HCEC 1CT (cell line): ENCODE measurements around the gene GRB10.
"Not testable (repeated sequence)": the region's sequence is repeated elsewhere in the genome, so short reads cannot be mapped to it uniquely, and the experiment has no call there.

ENCODE experiments used
- DNase-seq: peaks from one replicate; pipeline ENCODE4 v3.0.0-alpha.2; 2017

Gene GRB10

DNA sequence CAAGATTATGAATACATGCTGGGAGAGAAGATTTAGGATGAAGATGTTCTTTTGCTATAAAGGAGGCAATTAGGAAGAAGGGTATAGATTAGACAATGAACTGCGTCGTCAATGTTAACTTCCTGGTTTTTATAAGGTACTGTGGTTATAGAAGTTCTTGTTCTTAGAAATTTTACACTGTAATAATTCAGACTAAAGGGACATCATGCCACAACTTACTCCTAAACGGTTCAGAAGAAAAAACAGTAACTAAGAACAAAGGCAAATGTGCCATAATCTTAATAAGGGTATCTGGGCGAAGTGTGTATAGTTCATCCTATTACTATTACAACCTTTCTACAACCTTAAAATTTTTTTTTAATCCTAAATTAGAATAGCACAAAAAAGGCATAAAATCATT, 186.2 kb downstream of the GRB10 start:
- no peak for DNase-seq

DNA sequence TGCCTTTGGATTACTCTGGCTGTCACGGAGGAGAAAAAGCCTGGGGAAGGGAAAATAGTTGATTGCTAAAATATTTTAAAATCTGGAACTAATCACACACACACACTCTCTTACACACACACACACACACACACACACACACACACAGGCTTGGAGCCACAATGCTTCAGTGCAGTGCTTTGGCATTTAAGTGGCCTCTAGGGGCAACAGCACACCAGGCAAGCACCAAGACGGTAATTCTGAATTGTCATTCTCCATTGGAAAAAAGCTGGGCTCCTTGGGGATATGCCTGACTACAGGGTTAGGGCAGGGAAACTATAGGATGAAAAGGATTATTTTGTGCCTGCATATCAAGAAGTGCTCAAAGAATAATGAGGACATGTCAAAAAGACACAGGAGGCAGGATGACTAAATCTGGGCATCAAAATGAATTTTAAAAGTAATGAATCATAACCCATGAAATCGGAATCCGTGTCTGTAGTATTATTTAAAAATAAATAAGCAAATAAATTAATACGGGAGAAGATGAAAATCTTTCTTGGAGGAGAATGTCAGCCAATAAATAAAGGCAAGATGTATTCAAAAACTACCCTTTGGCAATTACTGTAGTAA, 187.1 kb downstream of the GRB10 start:
- DNase-seq: peak; percentile 70

DNA sequence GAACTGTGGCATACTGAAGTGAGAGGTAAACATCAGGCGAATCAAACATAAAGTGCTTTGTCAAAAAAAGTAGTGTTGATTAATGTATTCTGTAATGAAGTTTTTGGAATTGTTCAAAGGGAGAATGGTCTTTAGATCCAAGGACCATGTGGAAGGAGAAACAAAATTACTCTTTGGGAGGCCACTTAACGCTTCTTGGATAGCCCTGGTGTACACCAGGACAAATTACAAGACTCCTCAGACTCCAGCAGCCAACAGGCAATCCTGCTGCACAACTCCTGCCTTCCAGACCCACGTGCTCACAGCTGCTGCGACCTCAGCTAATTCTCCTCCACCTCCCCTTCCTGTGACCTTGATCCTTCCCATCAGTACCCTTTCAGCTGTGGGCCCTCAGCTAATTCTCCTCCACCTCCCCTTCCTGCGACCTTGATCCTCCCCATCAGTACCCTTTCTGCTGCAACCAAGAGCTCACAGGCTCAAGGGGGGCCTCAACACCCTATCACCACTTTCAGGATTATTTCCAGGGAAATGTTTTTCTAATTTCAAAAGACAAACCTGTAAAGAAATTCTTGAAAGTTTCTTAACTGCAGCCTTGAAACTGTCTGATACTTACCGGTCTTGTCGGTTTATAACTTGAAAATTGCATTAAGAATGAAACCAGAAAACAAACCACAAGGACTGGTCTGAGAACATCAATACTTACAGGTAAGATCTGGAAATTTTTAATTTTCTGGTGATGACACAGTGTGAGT, 187.8 kb downstream of the GRB10 start:
- DNase-seq: no peak

DNA sequence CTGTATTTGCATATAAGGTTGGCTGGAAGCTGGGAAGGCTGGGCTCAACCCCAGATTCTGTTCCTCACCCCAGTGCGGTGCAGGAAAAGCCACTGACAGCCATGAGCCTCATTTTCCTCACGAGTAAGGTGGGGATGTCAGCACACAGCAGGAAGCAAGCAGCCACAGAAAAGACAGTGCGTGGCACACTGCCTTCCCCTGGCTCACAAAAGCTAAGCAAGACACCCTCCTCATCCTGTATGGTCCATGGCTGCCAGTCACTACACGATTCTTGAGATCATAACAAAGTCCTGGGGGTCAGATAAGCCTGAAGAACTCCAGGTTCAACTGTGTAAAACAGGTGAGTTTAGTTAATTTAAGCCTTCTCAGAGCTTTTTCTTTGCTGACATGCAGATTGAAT, 188.6 kb downstream of the GRB10 start:
- DNase-seq: no peak

DNA sequence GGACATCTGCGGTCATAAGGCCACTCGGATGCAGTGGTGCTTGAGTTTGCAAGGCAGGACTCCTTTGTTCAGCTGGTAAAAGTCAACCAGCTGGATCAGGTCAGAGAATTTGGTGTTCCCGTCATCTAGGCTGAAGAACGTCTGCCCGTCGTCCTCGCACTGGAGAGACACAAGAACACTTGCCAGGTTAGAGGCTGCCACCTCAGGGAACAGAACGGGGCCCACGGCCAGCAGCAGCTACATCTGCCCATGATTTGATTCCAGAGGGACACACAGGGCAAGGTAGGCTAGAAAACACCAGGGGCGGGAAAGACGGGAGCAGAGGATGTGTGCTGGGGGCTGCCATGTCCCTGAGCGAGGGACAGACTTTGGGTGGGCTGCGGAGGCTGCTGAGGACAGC, 189.8 kb downstream of the GRB10 start:
- DNase-seq: no peak

DNA sequence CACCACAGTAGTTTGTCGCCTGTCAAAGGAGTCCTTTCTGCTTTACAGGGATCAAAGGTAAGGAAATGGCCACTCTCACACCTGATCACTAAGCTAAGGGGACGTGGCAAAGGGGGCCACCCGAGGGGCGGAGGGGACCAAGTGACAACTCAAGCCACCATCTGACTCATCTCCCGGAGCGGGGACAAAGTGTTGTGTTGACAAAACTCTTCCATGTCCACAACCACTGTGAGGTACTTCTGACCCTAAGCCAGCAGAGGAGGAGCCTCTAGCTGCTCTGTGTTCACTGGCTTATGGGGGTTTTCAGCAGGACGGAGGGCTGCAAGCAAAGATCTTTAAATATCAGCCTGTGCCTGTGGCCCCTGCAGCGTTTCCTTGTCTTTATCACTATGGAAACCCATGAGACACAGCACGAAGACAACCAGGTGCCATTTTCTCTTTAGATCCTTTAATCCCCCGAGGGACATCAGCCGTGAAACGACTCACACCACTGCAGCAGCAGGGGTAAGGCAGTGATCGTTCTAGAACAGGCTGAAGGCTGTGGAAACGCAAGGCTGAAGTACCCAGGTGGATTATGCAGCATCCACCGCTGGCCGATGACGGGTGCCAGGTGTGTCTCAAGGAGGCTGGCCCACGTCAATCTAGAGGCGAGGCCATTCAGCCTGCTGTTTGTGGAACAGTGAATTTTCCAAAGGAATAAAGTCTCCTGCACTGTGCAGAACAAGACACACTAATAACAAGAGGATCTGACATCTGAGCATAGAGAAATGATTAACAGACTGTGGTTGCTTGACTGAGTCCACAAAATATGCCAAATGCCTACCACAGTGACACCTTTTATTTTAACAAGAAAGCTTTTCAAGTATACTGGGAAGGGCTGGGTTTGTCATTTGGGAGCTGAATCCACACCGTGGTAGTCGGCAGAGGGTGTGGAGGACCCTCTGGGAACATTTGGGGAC, 190.9 kb downstream of the GRB10 start:
- DNase-seq: no peak

DNA sequence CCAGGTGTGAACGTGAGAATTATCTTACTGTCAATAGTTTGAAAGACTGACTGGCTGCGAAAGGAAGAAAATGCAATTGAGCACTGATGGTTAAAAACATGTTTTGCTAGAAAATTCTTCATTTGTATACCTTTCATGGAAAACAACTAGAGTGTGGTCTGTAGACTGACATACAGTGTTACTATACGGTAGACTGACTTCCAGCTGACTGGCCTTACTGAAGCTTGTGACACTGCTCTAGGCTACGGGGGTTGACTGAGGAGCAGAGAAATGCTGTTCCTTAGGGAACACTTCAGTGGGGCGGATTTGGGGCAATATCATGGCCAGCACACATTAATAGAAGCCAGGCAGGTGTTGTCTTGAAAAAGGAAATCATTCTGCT, 191.6 kb downstream of the GRB10 start:
- no peak for DNase-seq

DNA sequence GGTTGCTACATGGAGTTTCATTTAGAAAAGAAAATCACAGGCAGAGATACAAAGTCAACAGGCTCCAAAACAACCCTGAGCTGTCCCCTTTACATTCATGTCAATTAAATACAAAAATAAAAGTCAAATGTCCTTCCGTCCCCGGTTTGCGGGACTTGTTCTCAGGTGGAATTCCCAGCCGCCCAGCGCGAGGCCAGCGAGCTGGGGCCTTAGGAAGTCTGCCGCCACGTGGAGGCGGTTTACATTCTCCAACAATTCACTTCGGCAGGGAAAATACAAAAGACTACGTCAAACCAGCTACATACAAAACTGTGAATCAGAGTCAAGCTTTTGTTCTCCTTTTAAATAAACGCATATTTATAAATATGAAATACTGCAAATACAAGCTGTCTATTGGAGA, 192.2 kb downstream of the GRB10 start:
- DNase-seq: no peak

DNA sequence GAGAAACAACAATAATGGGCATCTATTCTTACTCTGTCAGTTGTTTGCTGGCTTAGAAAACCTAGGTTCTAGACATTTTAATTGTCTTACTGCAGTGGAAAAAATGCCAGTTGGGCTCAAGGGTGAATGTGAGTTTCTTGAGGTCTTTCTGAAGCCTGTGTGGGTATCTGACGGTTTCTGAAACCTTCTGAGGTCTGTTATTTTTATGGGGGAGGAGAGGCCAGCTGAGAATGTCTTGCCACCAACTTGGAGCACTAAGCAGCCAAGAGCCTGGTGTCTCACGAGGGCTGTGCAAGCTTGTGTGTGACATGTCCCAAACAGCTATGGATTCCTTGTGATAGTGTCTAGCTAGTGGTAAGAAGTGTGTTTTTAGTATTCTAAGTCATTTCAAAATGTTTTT, 193.3 kb downstream of the GRB10 start:
- no peak for DNase-seq

DNA sequence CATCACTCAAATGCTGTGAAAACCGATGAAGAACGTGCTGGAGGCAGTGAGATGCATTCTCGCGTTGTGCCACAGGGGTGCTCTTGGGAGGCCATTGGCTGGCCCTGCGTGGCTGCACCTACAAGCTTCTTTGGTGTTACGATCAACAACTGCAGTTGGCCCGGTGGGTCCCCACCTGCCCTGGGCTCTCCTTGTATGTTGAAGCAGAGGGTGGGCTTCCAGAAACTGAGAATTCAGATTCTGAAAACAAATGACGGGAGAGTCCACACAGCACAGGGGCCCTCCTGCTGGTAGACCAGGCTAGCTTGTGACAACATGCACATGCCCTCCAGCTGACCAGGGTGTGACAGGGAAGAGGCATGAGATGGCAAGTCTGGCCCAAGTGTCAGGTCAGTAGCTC, 193.8 kb downstream of the GRB10 start:
- no peak for DNase-seq

DNA sequence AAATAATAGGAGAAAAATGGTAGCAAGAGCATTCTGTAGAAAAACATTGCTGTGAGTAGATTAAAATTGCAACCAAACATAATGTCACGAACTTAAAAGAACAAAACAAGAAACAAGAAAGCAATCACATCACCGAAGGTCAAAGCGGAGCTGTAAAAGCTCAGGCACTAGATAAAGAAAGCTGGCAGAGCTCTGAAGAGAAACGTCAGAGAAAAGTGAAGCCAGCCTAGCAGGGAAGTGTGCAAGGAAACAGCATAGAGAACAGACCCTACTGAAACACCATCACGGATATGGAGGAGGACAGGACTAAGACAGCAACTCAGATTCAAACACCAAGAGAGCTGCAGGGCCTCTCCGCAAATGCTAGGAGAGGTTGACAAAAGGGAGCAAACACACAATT, 195.0 kb downstream of the GRB10 start:
- DNase-seq: no peak

DNA sequence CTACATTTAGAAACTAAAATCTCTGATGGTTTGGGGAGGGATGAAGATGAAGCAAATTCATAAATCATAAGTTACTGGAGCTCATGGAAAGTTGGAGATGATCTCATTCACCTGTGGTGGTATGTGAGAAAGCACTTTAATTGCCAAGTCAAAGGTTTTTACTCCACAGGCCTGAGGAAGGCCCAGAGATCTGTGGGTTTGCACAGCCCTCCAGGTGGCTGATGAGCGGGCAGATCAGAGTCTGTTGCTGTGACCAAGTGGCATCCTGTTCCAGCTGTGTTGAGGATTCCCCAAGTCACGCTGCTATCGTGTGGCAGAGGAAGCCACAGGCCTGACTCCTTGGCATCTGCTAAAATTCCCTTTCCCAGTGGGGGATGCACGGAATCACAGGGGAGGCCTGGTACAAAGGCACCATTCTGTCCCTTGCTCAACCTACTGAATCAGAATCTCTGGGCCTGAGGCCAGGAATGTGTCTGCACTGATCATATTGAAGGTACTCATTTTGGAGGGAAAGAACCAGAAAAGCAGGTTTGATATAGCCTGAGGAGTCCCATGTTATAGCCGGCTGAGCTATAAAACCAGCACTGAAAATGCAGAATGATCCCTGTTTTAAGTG, 197.8 kb downstream of the GRB10 start:
- no peak for DNase-seq

DNA sequence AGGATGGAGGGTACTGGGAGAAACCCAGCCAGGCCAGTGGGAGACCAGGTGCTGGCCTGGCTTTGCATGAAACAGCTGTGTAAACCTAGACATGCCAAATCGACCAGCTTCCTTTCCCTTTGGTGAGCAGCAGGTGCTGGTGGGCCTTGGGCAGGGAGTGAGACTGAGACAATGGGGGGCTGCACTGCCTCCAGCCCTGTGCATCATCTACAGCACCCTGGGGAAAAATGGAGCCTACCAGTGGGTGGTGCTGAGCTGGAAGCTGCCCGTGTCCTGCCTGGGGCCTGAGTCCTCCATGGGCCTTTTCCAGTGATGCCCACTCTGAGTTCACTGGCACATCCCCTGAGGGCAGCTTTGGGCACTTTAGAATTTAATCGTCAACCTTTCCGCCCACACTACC, 198.3 kb downstream of the GRB10 start:
- DNase-seq: no peak

DNA sequence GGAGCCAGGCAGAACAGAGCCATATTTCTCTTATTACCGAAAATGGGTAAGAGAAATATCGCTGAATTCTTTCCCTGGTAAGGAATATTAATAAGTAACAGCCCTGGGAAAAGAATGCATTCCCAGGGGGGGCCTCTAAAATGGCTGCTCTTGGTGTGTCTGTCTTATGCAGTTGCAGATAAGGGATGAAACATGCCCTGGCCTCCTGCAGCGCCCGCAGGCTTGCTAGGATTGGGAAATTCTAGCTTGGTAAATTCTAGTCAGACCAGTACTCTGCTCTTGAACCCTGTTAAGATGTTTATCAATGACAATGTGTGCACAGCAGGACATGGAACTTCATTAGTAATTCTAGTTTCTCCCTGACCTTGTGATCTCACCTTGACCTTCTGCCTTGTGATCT, 199.4 kb downstream of the GRB10 start:
- not testable (repeated sequence) for DNase-seq

DNA sequence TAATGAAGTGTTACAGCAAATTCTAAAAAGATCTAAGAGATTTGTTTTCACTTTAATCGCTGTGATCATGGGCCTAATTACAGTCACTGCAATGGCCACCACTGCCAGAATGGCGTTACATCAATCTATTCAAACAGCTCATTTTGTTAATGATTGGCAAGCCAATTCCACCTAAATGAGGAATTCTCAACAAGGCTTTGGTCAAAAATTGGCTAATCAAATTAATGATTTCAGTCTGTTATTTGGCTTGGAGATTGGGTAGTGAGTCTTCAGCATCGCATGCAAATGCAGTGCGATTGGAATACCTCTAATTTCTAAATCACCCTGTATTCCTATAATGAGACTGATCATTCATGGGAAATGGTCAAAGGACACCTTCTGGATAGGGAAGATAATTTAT, 200.4 kb downstream of the GRB10 start:
- not testable (repeated sequence) for DNase-seq

DNA sequence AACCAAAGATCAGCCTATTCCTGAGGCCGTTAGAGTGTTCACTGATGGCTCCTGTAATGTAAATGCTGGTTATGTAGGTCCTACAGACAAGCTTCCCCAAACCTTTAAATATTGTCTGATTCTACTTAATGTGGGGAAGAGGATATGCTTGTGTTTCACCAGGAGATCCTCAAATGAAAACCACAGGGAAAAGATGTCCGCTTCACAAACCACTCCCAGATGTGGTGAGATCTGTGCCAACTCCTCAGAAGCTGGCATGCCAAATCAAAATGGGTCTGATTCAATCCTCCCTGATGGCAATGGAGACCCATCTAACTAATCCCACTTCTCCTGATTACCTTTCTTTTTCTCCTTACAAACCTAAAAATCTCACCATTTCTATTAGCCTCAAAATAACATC, 202.0 kb downstream of the GRB10 start:
- not testable (repeated sequence) for DNase-seq

DNA sequence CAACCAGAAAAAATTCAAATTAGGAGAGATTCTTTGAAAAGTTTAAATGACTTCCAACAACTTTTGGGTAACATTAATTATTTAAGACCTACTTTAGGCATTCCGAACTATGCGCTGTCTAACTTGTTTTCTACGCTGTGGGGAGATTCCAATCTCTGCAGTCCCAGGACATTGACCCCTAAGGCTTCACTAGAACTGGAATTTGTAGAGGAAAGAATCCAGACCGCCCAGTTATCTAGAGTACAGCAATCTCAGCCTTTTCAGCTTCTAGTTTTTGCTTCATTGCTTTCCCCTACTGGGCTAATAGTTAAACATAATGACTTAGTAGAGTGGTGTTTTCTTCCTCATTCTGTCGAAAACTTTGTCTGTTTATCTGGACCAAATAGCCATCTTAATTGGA, 202.6 kb downstream of the GRB10 start:
- DNase-seq: no peak

DNA sequence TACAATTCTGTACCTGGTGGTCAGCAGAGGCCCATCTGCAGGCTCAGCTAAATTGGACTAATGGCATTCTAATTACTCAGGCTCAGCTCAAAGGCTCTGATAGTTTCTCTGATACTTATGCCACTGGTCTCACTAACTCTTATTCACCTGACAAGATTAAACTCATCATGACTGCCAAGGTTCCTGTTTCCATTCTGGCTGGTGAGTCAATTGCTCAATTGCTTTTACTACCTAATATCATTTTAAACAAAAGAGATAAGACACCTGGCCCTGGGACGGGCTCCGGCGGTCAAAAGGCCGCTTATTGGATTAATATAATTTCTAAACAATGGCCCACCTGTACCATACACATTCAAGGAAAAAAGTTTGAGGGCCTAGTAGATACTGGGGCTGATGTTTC, 204.6 kb downstream of the GRB10 start:
- not testable (repeated sequence) for DNase-seq

DNA sequence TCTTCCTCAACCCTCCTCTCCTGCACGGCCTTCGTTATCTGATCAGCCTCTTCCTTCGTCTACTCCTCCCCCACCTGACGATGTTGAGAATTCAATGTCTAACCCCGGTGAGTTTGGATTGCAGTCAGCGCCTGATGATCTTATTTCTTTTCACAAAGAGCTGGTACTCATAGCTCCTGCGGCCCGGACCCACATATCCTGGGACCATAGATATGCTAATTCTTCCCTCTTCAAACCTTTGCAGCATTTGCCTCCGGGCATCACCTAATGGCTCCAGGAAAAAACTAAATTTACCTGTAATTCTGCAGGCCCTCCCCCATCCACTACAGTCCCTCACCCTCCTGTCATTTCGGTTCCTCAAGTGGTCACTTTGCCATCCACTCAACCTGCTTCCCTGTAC, 205.1 kb downstream of the GRB10 start:
- no peak for DNase-seq

DNA sequence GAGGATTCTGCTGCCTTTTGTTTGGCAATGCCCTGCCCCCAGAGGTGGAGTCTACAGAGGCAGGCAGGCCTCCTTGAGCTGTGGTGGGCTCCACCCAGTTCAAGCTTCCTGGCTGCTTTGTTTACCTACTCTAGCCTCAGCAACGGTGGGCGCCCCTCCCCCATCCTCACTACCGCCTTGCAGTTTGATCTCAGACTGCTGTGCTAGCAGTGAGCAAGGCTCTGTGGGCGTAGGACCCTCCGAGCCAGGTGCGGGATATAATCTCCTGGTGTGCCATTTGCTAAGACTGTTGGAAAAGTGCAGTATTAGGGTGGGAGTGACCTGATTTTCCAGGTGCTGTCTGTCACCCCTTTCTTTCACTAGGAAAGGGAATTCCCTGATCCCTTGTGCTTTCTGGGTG, 206.3 kb downstream of the GRB10 start:
- not testable (repeated sequence) for DNase-seq

DNA sequence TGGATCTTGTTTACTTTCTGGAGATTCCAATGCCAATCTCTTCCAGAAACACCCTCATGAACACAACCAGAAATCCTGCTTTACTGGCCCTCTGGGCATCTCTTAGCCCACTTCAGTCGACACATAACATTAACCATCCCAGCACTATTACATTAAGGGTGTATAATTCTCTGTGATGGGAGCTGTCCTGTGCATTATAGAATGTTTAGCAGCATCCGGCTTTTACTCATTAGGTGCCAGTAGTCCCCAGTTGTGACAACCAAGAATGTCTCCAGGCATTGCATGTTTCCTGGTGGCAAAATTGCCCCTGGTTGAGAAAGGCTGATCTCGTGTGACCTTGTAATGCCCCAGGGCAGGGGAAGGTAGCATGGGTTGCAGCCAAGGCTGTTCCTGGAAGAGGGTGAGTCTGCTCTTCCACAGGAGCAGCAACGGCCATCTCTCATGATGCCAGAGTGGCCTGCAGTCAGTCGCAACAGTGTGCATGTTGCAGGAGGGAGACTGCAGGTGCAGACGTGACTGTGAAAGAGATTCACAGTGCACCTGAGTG, 214.9 kb downstream of the GRB10 start:
- DNase-seq: no peak

DNA sequence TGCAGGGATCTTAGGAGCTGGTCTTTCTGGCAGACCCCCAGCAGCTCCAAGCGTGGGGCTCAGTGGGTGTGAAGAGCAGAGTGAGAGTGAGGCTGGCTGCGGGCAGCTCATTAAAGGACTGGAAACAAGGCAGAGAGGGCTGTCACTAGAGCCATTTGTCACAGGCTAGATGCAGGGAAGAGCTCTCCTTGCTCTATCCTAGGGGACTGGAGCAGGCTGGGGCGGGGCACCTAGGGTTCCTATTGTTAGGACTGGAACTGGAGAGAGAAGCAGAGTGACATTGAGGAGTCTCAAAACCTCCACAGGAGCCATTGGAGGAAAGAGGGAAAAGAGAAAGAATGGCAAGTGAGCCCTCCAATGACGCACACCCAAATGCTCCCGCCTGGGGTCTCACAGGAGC, 216.7 kb downstream of the GRB10 start:
- DNase-seq: no peak

DNA sequence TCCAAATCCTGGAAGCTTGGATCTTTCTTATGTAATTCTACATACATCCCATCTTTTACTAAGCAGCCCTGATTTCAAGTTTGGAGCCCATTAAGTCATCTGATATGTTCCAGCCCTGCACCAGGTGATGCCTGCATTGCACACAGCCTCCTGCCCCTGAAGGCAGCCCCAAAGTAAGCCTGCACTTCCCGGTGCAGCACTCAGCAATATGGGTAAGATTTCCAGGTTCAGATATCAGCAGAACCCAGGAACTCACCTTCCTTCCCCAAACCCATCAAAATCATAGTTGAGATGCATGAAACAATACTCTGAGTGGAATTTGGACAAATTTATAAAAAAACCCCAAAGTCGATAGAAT, 217.2 kb downstream of the GRB10 start:
- no peak for DNase-seq
